GM23248 (cell line): ENCODE data around the gene F10. TPM values are rescaled to one million over a fixed set of nuclear protein-coding genes. Genes with fewer than 3 reads are reported as not detected.

ENCODE experiments used
- DNase-seq: peaks from one replicate; pipeline ENCODE4 v3.0.0-alpha.2; 2015
- H2AFZ ChIP-seq: fragments of 200-600 bp; sonication (generic); 2 replicates; pipeline ENCODE4 v1.6.1; 2016; ENCODE audit warnings: antibody characterized with exemption
- H3F3A ChIP-seq: fragments of 200-600 bp; sonication (generic); 2 replicates; pipeline ENCODE4 v1.6.1; 2016; ENCODE audit warnings: mild to moderate bottlenecking, antibody characterized with exemption, mixed run types; ENCODE audit not compliant: insufficient read depth
- H3K27ac ChIP-seq: fragments of 200-600 bp; sonication (generic); 2 replicates; pipeline ENCODE4 v1.5.1; 2016; ENCODE audit warnings: mild to moderate bottlenecking
- H3K27me3 ChIP-seq: fragments of 200-600 bp; sonication (generic); replicated peaks from 2 replicates; pipeline ENCODE4 v1.6.1; 2016; ENCODE audit warnings: mild to moderate bottlenecking; ENCODE audit not compliant: insufficient read depth
- H3K36me3 ChIP-seq: fragments of 200-600 bp; sonication (generic); 2 replicates; pipeline ENCODE4 v1.6.1; 2016; ENCODE audit warnings: low read depth, mild to moderate bottlenecking
- H3K4me1 ChIP-seq: fragments of 200-600 bp; sonication (generic); 2 replicates; pipeline ENCODE4 v1.6.1; 2016; ENCODE audit warnings: mild to moderate bottlenecking; ENCODE audit not compliant: insufficient read depth
- H3K4me2 ChIP-seq: fragments of 200-600 bp; sonication (generic); one replicate; pipeline ENCODE4 v1.6.1; 2016; ENCODE audit warnings: mild to moderate bottlenecking; ENCODE audit not compliant: unreplicated experiment
- H3K4me3 ChIP-seq: fragments of 200-600 bp; sonication (generic); 2 replicates; pipeline ENCODE4 v1.5.1; 2016; ENCODE audit warnings: mild to moderate bottlenecking
- H3K79me2 ChIP-seq: fragments of 200-600 bp; sonication (generic); 2 replicates; pipeline ENCODE4 v1.6.1; 2016; ENCODE audit warnings: mild to moderate bottlenecking; ENCODE audit not compliant: insufficient read depth
- H3K9ac ChIP-seq: fragments of 200-600 bp; sonication (generic); 2 replicates; pipeline ENCODE4 v1.6.1; 2016; ENCODE audit warnings: mild to moderate bottlenecking
- H3K9me2 ChIP-seq: fragments of 200-600 bp; sonication (generic); 2 replicates; pipeline ENCODE4 v1.6.1; 2016; ENCODE audit warnings: mixed run types, mild to moderate bottlenecking, moderate library complexity; ENCODE audit not compliant: insufficient read depth
- H3K9me3 ChIP-seq: fragments of 200-600 bp; sonication (generic); one replicate; pipeline ENCODE4 v1.6.1; 2017; ENCODE audit warnings: low read depth
- H4K20me1 ChIP-seq: fragments of 200-600 bp; sonication (generic); 2 replicates; pipeline ENCODE4 v1.6.0; 2016; ENCODE audit not compliant: insufficient read depth
- EZH2 ChIP-seq: fragments of 200-600 bp; sonication (generic); IDR thresholded peaks from 2 replicates; pipeline ENCODE4 v1.6.1; 2018; ENCODE audit warnings: antibody characterized with exemption, mild to moderate bottlenecking; ENCODE audit not compliant: insufficient read depth, poor library complexity, severe bottlenecking
- EZH2phosphoT487 ChIP-seq: fragments of 200-600 bp; sonication (generic); IDR thresholded peaks from 2 replicates; pipeline ENCODE4 v1.6.1; 2018; ENCODE audit warnings: antibody characterized with exemption, moderate library complexity, mild to moderate bottlenecking, low read depth; ENCODE audit not compliant: insufficient read depth
- WGBS, 2 experiments: methylation state at CpG; one replicate each; pipeline ENCODE4 v1.1.6; 2015 to 2017; ENCODE audit warnings: low lambda C conversion rate in 2 of 2, low coverage in 1 of 2; ENCODE audit errors: missing lambda C conversion rate in 2 of 2; 5-methylcytosine and 5-hydroxymethylcytosine counted together
- in situ Hi-C: fragments of 300-500 bp; cut with MboI; formaldehyde crosslinking; loops from 2 replicates; pipeline ENCODE4 v1.15.0; 2020
- polyA plus RNA-seq: library from polyadenylated mRNA; unstranded; fragments of >200 nt; fragmentation: Nextera tagmentation; extraction: Ambion mirVana; gene quantifications from 2 replicates; pipeline ENCODE4 v1.2.1, GENCODE V29; 2016
- total RNA-seq: library from RNA; depleted of rRNA; stranded (reverse); fragments of >200 nt; shearing (Covaris generic); gene quantifications from 2 replicates; pipeline ENCODE4 v1.2.3, GENCODE V29; 2014

The F10 gene
- total and polyA plus RNA-seq, 2 experiments from 2014 or later = 7.8 to 9.1 TPM

DNA sequence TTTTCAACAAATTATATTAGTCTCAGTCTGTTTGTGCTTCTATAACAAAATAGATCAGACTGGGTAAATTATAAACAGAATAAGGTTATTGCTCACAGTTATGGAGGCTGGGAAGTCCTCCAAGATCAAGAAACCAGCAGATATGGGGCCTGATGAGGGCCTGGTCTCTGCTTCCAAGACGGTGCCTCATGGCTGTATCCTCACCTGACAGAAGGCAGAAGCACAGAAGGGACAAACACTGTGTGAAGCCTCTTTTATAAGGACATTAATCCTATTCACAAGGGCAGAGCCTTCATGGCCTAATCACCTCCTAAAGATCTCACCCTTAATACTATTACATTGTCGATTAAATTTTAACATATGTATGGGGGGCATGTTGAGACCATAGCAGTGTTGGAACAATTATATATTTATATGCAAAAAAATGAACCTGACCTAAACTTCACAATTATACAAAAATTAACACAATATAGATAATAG lies 12.7 kb downstream of the F10 start:
- Histone ChIP-seq H3K36me3 (no peaks in the 10 kb centered on the region), H3K9ac (no peak overlapping the region), H3K9me2 (no peaks in the 10 kb centered on the region), H2AFZ (no peak overlapping the region), H3K27me3 (peaks cover 3% of the 10 kb centered on the region; the same call in 1 of the 2 replicates), H3K27ac (no peak overlapping the region), H3F3A (no peaks in the 10 kb centered on the region), H3K4me1 (no peaks in the 10 kb centered on the region), H3K9me3 (no peaks in the 10 kb centered on the region), H3K4me3 (no peak overlapping the region), H4K20me1 (no peaks in the 10 kb centered on the region), H3K79me2 (no peaks in the 10 kb centered on the region), H3K4me2 (no peak overlapping the region)
- WGBS, 2 experiments = 72 to 75% methylated on average over 2 of the region's 2 CpGs
- in situ Hi-C loops = no loop called here
- TF ChIP-seq EZH2 (no peak), EZH2phosphoT487 (no peak)
- no peak for DNase-seq

DNA sequence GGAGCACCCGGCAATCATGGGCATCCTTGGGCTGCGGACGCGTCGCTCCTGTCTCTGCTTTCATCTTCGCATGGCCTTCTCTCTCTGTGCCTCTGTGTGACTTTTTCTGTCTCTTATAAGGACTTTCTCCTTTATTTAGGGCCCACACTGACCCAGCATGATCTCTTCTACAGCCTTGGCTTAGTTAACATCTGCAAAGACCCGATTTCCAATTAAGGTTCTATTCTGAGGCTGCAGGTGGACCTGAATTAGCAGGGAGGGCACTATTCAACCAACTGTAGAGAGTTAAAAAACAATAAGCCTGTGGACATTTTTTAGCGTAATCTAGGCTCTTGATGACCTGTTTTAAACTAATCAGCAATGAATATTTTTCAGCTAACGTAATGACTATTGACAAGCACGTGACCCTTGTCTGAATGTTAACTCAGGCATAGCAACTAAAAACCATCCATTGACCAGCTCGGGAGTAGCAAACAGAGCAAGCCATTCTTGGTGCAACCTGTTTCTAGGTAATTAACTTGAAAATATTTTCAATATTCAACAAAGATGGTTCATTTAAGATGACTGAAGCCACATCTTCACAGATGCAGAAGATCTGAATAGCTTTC lies 15.2 kb downstream of the F10 start:
- TF ChIP-seq EZH2phosphoT487 (no peak), EZH2 (no peak)

DNA sequence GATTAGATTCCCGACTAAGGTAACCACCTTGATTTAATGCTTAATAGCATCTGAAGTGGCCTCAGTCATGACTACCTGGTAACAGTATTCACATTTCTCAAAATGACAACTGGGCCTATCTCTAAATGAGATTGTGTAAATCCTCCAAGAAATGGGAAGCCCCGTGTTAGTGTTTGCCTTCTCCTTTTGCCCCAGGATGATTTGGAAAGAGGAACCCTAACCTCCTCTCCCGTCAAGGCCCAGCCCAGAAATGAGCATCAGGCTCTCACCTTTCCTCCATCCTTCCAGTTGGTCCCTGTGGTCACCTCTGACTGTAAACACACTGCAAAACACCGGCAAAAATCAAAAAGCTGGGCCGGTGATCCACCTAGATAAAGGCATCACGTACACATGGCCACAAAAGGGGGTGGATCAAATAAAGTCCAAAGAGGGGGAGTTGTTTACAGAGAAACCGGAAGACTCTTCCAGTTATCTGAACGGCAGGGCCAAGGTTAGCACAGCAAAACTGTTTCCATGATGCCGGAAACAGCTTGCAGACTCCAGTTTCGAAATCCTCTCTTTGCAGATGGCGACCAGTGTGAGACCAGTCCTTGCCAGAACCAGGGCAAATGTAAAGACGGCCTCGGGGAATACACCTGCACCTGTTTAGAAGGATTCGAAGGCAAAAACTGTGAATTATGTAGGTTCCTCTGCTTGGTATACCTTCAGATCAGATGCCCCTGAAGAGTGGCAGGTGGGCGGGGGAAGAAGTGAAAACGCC lies 16.4 kb downstream of the F10 start:
- Histone ChIP-seq H3K27ac (no peak overlapping the region), H3K4me1 (no peaks in the 10 kb centered on the region), H3K9ac (no peak overlapping the region), H3K9me3 (no peaks in the 10 kb centered on the region), H4K20me1 (no peaks in the 10 kb centered on the region), H3K27me3 (peaks cover under 1% of the 10 kb centered on the region; the same call in 1 of the 2 replicates), H3K79me2 (no peaks in the 10 kb centered on the region), H2AFZ (no peak overlapping the region), H3K9me2 (no peaks in the 10 kb centered on the region), H3F3A (no peaks in the 10 kb centered on the region), H3K36me3 (no peaks in the 10 kb centered on the region), H3K4me2 (no peak overlapping the region), H3K4me3 (no peak overlapping the region)
- no peak for DNase-seq
- 81 to 82% methylated on average over 16 of the region's 16 CpGs for WGBS, 2 experiments
- no peak for TF ChIP-seq EZH2phosphoT487
- TF ChIP-seq EZH2 = no peak
- in situ Hi-C loops = no loop called here

More for the DNA sequence above, 15.2 kb downstream of the F10 start:
- no peak overlapping the region for H3K9ac ChIP-seq
- H3K36me3 ChIP-seq = no peaks in the 10 kb centered on the region
- no peaks in the 10 kb centered on the region for H3K9me2 ChIP-seq
- H3K9me3 ChIP-seq = no peaks in the 10 kb centered on the region
- H3K4me3 ChIP-seq = no peak overlapping the region
- no peak for DNase-seq
- no peak overlapping the region for H2AFZ ChIP-seq
- no peaks in the 10 kb centered on the region for H3F3A ChIP-seq
- no peak overlapping the region for H3K27ac ChIP-seq
- in situ Hi-C loops = no loop called here
- no peaks in the 10 kb centered on the region for H4K20me1 ChIP-seq
- H3K79me2 ChIP-seq = no peaks in the 10 kb centered on the region
- no peak overlapping the region for H3K4me2 ChIP-seq
- H3K27me3 ChIP-seq = peaks cover 3% of the 10 kb centered on the region; the same call in 1 of the 2 replicates
- 80 to 82% methylated on average over 11 of the region's 11 CpGs for whole genome bisulfite sequencing, 2 experiments
- H3K4me1 ChIP-seq = no peaks in the 10 kb centered on the region

DNA sequence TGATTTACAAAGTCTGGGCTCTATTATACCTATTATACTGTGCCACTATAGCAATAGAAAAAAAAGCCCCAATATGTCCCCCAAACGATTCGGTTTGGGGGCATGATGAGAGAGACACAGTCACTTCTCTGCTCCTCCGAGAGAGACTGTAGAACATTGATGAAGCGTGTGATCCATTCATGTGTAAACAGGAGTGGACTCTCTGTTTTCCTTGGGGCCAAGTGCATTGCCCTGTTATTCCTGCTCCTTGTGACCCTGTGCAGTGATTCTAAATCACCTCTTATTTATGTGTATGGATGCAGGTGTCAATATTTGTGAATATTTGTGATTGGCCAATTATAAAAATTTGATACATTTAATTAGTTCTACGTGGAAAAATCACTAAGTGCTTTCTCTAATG lies 17.0 kb downstream of the F10 start:
- Histone ChIP-seq H4K20me1 (no peaks in the 10 kb centered on the region), H3K27ac (no peak overlapping the region), H3K27me3 (no peaks in the 10 kb centered on the region; the same call in 1 of the 2 replicates), H3K9me3 (no peaks in the 10 kb centered on the region), H3F3A (no peaks in the 10 kb centered on the region), H3K4me1 (no peaks in the 10 kb centered on the region), H3K9me2 (no peaks in the 10 kb centered on the region), H2AFZ (no peak overlapping the region), H3K4me3 (no peak overlapping the region), H3K9ac (no peak overlapping the region), H3K79me2 (no peaks in the 10 kb centered on the region), H3K36me3 (no peaks in the 10 kb centered on the region), H3K4me2 (no peak overlapping the region)
- WGBS, 2 experiments = 68 to 80% methylated on average over 5 of the region's 5 CpGs
- DNase-seq = no peak
- in situ Hi-C loops = no loop called here
- TF ChIP-seq EZH2phosphoT487 = no peak
- TF ChIP-seq EZH2 = no peak
